Gastroesophageal sphincter (tissue), 4 donors: ENCODE measurements around the gene HSD17B14. TPM values are rescaled to one million over a fixed set of nuclear protein-coding genes. Genes with fewer than 3 reads are reported as not detected.

Experiments used
- ATAC-seq: fragments of 150-250 bp; one replicate; pipeline ENCODE4 v1.9.1; 2016; ENCODE audit warnings: mild to moderate bottlenecking, moderate library complexity
- H3K27ac ChIP-seq, 4 donors: fragments of 200-600 bp; sonication (generic) in 3 of 4; 1 replicate in 3 of 4; 2 replicates in 1 of 4; pipeline ENCODE4 v1.5.1; 2016 to 2019
- H3K27me3 ChIP-seq: fragments of 200-600 bp; sonication (generic); one replicate; pipeline ENCODE4 v1.5.1; 2019
- H3K36me3 ChIP-seq, 2 donors: fragments of 200-600 bp; sonication (generic); one replicate each; pipeline ENCODE4 v1.5.1; 2019; ENCODE audit warnings: control low read depth in 1 of 2
- H3K4me1 ChIP-seq, 3 donors: fragments of 200-600 bp; sonication (generic); 1 replicate in 2 of 3; 2 replicates in 1 of 3; pipeline ENCODE4 v1.5.1; 2016 to 2019; ENCODE audit warnings: control low read depth in 2 of 3
- H3K4me3 ChIP-seq, 2 donors: fragments of 200-600 bp; sonication (generic); one replicate each; pipeline ENCODE4 v1.5.1; 2019; ENCODE audit warnings: mild to moderate bottlenecking in 1 of 2, moderate library complexity in 1 of 2
- H3K9me3 ChIP-seq, 3 donors: fragments of 200-600 bp; sonication (generic); one replicate each; pipeline ENCODE4 v1.5.1; 2017 to 2019; ENCODE audit warnings: control low read depth in 2 of 3
- CTCF ChIP-seq, 4 experiments: fragments of 200-600 bp in 2 of 4; fragments of 450-650 bp in 2 of 4; sonication (generic) in 1 of 4; IDR thresholded peaks; one replicate each; pipeline ENCODE4 v1.5.1; 2017 to 2019; ENCODE audit warnings: antibody characterized with exemption in 4 of 4, mild to moderate bottlenecking in 2 of 4, moderate library complexity in 2 of 4
- EP300 ChIP-seq: sonication (generic); formaldehyde crosslinking; IDR thresholded peaks from one replicate; pipeline ENCODE4 v1.6.1; 2017; ENCODE audit warnings: antibody characterized with exemption, mild to moderate bottlenecking
- POLR2A ChIP-seq, 2 donors: fragments of 450-650 bp; IDR thresholded peaks; one replicate each; pipeline ENCODE4 v1.6.1; 2017; ENCODE audit warnings: antibody characterized with exemption in 2 of 2, mild to moderate bottlenecking in 2 of 2, moderate library complexity in 1 of 2
- POLR2AphosphoS5 ChIP-seq: sonication (generic); formaldehyde crosslinking; IDR thresholded peaks from one replicate; pipeline ENCODE4 v1.6.1; 2017; ENCODE audit warnings: antibody characterized with exemption
- WGBS, 2 donors: methylation state at CpG; one replicate each; pipeline ENCODE4 v1.1.5; 2018; ENCODE audit warnings: low coverage in 1 of 2; 5-methylcytosine and 5-hydroxymethylcytosine counted together
- total RNA-seq, 4 donors: library from RNA; depleted of rRNA; stranded (reverse); fragments of >200 nt; gene quantifications; one replicate each; pipeline ENCODE4 v1.1.0, GENCODE V29; 2016

The HSD17B14 gene
- total RNA-seq, 4 donors from 2014 or later, result 5.3 to 12.5 (median 8.2) TPM

DNA sequence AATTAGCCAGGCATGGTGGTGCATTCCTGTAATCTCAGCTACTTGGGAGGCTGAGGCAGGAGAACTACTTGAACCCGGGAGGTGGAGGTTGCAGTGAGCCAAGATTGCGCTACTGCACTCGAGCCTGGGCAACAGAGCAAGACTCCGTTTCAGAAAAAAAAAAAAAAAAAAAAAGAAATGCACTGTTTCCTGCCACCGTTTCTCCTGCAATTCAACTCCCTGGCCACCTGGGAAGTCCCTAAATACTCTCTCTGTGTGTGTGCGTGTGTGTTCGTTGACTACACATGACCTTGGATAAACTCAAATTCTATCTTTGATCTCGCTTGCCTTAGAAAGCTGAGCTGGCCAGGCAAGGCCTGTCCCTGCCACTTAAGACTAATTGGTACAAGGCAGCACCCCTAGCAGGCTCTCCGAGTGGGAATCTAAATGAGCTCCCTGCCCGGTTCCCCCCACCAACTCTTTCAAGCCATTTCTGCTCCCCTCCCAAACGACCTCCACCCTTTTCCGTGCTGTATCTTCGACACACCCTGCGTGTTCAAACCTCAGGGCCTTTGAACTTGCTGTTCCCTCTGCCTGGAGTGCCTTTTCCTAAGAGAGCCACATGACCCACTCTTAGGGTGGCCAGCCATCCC is 20.3 kb downstream of the HSD17B14 start:
- TF ChIP-seq POLR2AphosphoS5 (peak; percentile 48), EP300 (no peak), POLR2A (IDR thresholded peaks at IDR 0.05) (no peak), CTCF (IDR thresholded peaks at IDR 0.05) (peak in 1 of 4 experiments; percentile 16)
- H3K9me3 ChIP-seq, result no peaks in the 10 kb centered on the region
- H3K36me3 ChIP-seq, result no peaks in the 10 kb centered on the region
- peaks cover 0 to 51% (median 9%) of the 10 kb centered on the region in 3 donors for H3K4me1 ChIP-seq
- WGBS, 2 donors, result 43 to 64% methylated on average over 9 to 11 of the region's 14 CpGs
- no peak overlapping the region for H3K4me3 ChIP-seq
- ATAC-seq, result no peak
- peak overlapping the region in 3 of 4 donors; percentile 42 to 62 (median 42) for H3K27ac ChIP-seq
- no peaks in the 10 kb centered on the region for H3K27me3 ChIP-seq

- 80 to 90% methylated on average over 3 to 5 of the region's 6 CpGs for WGBS, 2 donors
- no peak for TF ChIP-seq EP300
- ATAC-seq, result no peak
- no peaks in the 10 kb centered on the region for H3K36me3 ChIP-seq
- H3K4me1 ChIP-seq, result peaks cover 0 to 57% (median 10%) of the 10 kb centered on the region in 3 donors
- no peaks in the 10 kb centered on the region for H3K27me3 ChIP-seq
- H3K27ac ChIP-seq, result peak overlapping the region in 2 of 4 donors; percentile 26 to 62
- H3K9me3 ChIP-seq, result no peaks in the 10 kb centered on the region
- no peak overlapping the region for H3K4me3 ChIP-seq
These were observed 21.4 kb downstream of the HSD17B14 start for GRCh38 chr19:48814895-48815294.

GRCh38 chr19:48813123-48813913 is 23.0 kb downstream of the HSD17B14 start:
- TF ChIP-seq CTCF (IDR thresholded peaks at IDR 0.05) (peak in 1 of 4 experiments; percentile 17), EP300 (no peak), POLR2AphosphoS5 (no peak), POLR2A (IDR thresholded peaks at IDR 0.05) (no peak)
- 83% methylated on average over 1 to 3 of the region's 21 CpGs for WGBS, 2 donors
- Histone ChIP-seq H3K9me3 (no peaks in the 10 kb centered on the region), H3K4me3 (no peak overlapping the region), H3K36me3 (no peaks in the 10 kb centered on the region), H3K27me3 (no peaks in the 10 kb centered on the region), H3K4me1 (peaks cover 0 to 54% (median 3%) of the 10 kb centered on the region in 3 donors), H3K27ac (peak overlapping the region; percentile 82 to 97 (median 93))
- no peak for ATAC-seq

GRCh38 chr19:48812094-48812929 is 24.0 kb downstream of the HSD17B14 start:
- H3K36me3 ChIP-seq, result peaks cover 0 to 8% of the 10 kb centered on the region in 2 donors
- H3K27me3 ChIP-seq, result no peaks in the 10 kb centered on the region
- peaks cover 0 to 64% (median 3%) of the 10 kb centered on the region in 3 donors for H3K4me1 ChIP-seq
- H3K4me3 ChIP-seq, result peak overlapping the region; percentile 74 to 87
- peak; percentile 94 for ATAC-seq
- 17 to 18% methylated on average over 9 to 11 of the region's 39 CpGs for whole genome bisulfite sequencing, 2 donors
- H3K9me3 ChIP-seq, result no peaks in the 10 kb centered on the region
- H3K27ac ChIP-seq, result peak overlapping the region; percentile 82 to 97 (median 93)
- TF ChIP-seq POLR2AphosphoS5 (peak; percentile 83), EP300 (no peak), CTCF (IDR thresholded peaks at IDR 0.05) (peak in 1 of 4 experiments; percentile 19), POLR2A (IDR thresholded peaks at IDR 0.05) (peak; percentile 81 to 83)

DNA sequence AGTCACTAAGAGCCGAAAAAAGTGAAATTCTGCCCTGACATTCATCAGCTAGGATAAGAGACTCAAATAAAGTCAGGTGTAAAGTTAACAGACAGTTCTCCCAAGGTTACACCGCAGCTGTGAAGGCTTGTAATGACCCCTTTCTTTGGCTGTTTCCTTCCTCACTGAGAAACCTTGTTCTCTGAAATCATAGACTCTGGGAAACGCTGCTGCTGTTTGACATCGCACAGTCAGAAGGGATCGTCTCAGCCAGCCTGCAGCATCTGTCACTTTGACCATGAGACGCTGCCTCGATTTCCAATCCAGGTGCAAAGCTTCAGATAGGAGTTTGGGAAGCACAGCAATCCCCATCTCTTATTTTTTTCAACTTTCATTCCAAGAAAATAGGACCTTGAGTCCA is 26.1 kb downstream of the HSD17B14 start:
- no peak for ATAC-seq
- Histone ChIP-seq H3K4me1 (peaks cover 0 to 57% (median 3%) of the 10 kb centered on the region in 3 donors), H3K9me3 (no peaks in the 10 kb centered on the region), H3K27me3 (no peaks in the 10 kb centered on the region), H3K4me3 (peak overlapping the region; percentile 74 to 87), H3K36me3 (peaks cover 0 to 21% of the 10 kb centered on the region in 2 donors), H3K27ac (peak overlapping the region; percentile 82 to 97 (median 93))
- TF ChIP-seq POLR2AphosphoS5 (no peak), POLR2A (IDR thresholded peaks at IDR 0.05) (no peak), EP300 (no peak), CTCF (IDR thresholded peaks at IDR 0.05) (no peak)
- WGBS, 2 donors, result 5 to 15% methylated on average over 4 to 7 of the region's 7 CpGs
